Gastroesophageal sphincter (tissue), 4 donors: Measurements from ENCODE around the gene CACNA1D. TPM values are rescaled to one million over a fixed set of nuclear protein-coding genes. Genes with fewer than 3 reads are reported as not detected.
"Not testable (repeated sequence)": the region's sequence is repeated elsewhere in the genome, so short reads cannot be mapped to it uniquely, and the experiment has no call there.

ENCODE experiments used
- ATAC-seq: fragments of 150-250 bp; one replicate; pipeline ENCODE4 v1.9.1; 2016; ENCODE audit warnings: mild to moderate bottlenecking, moderate library complexity
- H3K27ac ChIP-seq, 4 donors: fragments of 200-600 bp; sonication (generic) in 3 of 4; 1 replicate in 3 of 4; 2 replicates in 1 of 4; pipeline ENCODE4 v1.5.1; 2016 to 2019
- H3K27me3 ChIP-seq: fragments of 200-600 bp; sonication (generic); one replicate; pipeline ENCODE4 v1.5.1; 2019
- H3K36me3 ChIP-seq, 2 donors: fragments of 200-600 bp; sonication (generic); one replicate each; pipeline ENCODE4 v1.5.1; 2019; ENCODE audit warnings: control low read depth in 1 of 2
- H3K4me1 ChIP-seq, 3 donors: fragments of 200-600 bp; sonication (generic); 1 replicate in 2 of 3; 2 replicates in 1 of 3; pipeline ENCODE4 v1.5.1; 2016 to 2019; ENCODE audit warnings: control low read depth in 2 of 3
- H3K4me3 ChIP-seq, 2 donors: fragments of 200-600 bp; sonication (generic); one replicate each; pipeline ENCODE4 v1.5.1; 2019; ENCODE audit warnings: mild to moderate bottlenecking in 1 of 2, moderate library complexity in 1 of 2
- H3K9me3 ChIP-seq, 3 donors: fragments of 200-600 bp; sonication (generic); one replicate each; pipeline ENCODE4 v1.5.1; 2017 to 2019; ENCODE audit warnings: control low read depth in 2 of 3
- EP300 ChIP-seq: sonication (generic); formaldehyde crosslinking; IDR thresholded peaks from one replicate; pipeline ENCODE4 v1.6.1; 2017; ENCODE audit warnings: antibody characterized with exemption, mild to moderate bottlenecking
- POLR2A ChIP-seq, 2 donors: fragments of 450-650 bp; IDR thresholded peaks; one replicate each; pipeline ENCODE4 v1.6.1; 2017; ENCODE audit warnings: antibody characterized with exemption in 2 of 2, mild to moderate bottlenecking in 2 of 2, moderate library complexity in 1 of 2
- POLR2AphosphoS5 ChIP-seq: sonication (generic); formaldehyde crosslinking; IDR thresholded peaks from one replicate; pipeline ENCODE4 v1.6.1; 2017; ENCODE audit warnings: antibody characterized with exemption
- WGBS, 2 donors: methylation state at CpG; one replicate each; pipeline ENCODE4 v1.1.5; 2018; ENCODE audit warnings: low coverage in 1 of 2; 5-methylcytosine and 5-hydroxymethylcytosine counted together
- total RNA-seq, 4 donors: library from RNA; depleted of rRNA; stranded (reverse); fragments of >200 nt; gene quantifications; one replicate each; pipeline ENCODE4 v1.1.0, GENCODE V29; 2016
- TF ChIP-seq, protein P1 (sequence below), 4 experiments: fragments of 200-600 bp in 2 of 4; fragments of 450-650 bp in 2 of 4; sonication (generic) in 1 of 4; IDR thresholded peaks; one replicate each; pipeline ENCODE4 v1.5.1; 2017 to 2019; ENCODE audit warnings: antibody characterized with exemption in 4 of 4, mild to moderate bottlenecking in 2 of 4, moderate library complexity in 2 of 4

The CACNA1D gene
- total RNA-seq, 4 donors from 2014 or later, result 0.52 to 5.7 (median 3.6) TPM

DNA sequence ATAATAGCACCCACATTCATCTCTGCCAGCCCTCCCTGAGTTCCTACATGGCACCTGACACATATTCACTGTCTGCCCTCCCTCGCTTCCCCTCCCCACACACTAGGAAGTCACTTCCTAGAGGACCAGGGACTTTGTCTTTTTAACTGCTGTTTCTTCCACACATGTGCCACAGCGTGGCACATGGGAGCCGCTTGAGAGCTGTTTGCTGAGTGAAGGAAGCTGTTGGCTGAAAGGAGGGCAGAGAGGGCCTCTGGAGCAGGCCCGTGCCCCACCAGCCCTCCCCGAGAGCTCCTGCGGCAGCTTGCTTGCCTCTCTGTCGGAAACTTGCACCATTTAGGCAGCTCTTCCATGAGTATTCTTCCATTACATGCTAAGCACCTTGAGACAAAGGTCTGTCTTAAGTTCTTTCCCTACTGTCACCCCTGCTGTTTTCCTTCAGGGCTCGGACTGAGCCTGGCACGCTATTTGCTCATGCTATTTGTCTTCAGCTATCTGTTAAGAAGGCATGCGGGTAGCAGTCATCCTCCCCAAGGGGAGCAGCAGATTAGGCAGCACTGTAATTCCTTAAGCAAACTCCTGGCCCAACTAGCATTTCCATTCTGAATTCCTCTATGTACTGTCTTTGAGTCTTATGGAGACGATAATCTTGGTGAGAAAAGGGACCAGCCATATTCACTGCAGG, 72.2 kb downstream of the CACNA1D start:
- H3K9me3 ChIP-seq, result no peaks in the 10 kb centered on the region
- H3K27ac ChIP-seq, result no peak overlapping the region
- no peaks in the 10 kb centered on the region for H3K4me1 ChIP-seq
- H3K27me3 ChIP-seq, result no peaks in the 10 kb centered on the region
- no peak overlapping the region for H3K4me3 ChIP-seq
- TF ChIP-seq POLR2AphosphoS5 (no peak), POLR2A (IDR thresholded peaks at IDR 0.05) (no peak), EP300 (no peak)
- TF ChIP-seq, protein P1, sequence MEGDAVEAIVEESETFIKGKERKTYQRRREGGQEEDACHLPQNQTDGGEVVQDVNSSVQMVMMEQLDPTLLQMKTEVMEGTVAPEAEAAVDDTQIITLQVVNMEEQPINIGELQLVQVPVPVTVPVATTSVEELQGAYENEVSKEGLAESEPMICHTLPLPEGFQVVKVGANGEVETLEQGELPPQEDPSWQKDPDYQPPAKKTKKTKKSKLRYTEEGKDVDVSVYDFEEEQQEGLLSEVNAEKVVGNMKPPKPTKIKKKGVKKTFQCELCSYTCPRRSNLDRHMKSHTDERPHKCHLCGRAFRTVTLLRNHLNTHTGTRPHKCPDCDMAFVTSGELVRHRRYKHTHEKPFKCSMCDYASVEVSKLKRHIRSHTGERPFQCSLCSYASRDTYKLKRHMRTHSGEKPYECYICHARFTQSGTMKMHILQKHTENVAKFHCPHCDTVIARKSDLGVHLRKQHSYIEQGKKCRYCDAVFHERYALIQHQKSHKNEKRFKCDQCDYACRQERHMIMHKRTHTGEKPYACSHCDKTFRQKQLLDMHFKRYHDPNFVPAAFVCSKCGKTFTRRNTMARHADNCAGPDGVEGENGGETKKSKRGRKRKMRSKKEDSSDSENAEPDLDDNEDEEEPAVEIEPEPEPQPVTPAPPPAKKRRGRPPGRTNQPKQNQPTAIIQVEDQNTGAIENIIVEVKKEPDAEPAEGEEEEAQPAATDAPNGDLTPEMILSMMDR (IDR thresholded peaks at IDR 0.05), result no peak
- H3K36me3 ChIP-seq, result no peaks in the 10 kb centered on the region
- WGBS, 2 donors, result 85 to 88% methylated on average over 4 to 7 of the region's 11 CpGs
- ATAC-seq, result no peak

DNA sequence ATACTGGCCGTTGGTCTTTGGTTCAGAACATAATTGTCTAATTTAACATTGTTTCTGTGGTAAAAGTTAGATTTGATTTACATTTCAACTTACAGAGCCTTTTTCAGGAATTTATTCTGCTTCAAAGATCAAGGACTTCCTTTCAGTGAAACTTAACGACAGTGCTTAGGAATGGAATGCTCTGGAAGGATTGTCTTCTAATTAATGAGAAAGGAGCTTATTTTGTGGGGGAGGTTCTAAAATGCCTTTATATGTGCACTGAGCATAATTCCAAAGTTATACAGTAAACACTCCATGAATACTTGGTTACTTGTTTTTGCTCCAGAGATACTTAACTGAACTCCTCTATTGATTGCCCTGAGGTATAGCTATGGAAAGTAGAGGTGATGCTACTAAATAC, 75.7 kb downstream of the CACNA1D start:
- no peaks in the 10 kb centered on the region for H3K9me3 ChIP-seq
- no peak for ATAC-seq

DNA sequence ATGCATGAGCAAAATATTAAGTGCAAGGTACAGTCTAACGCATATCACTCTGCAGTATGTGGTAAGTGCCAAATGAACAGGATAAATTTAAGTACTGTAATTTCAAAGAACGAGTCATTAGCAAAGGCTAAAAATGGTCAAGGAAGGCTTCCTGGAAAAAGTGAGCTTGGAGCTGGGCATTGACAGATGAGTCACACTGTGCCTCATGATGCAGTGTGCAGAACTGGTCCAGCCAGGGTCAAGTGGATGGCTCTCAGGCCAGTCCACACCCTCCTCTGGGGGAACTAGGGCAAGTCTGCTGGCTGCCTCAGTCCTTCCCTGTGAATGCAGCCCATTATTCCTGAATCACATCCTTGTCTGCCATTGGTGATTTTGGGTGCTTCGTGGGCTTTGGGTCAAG, 76.3 kb downstream of the CACNA1D start:
- no peak overlapping the region for H3K4me3 ChIP-seq
- no peaks in the 10 kb centered on the region for H3K4me1 ChIP-seq
- H3K36me3 ChIP-seq, result no peaks in the 10 kb centered on the region
- no peak overlapping the region for H3K27ac ChIP-seq
- H3K9me3 ChIP-seq, result no peaks in the 10 kb centered on the region
- TF ChIP-seq, protein P1 (IDR thresholded peaks at IDR 0.05), result no peak
- WGBS, 2 donors, result 38 to 45% methylated on average over 2 to 3 of the region's 3 CpGs
- H3K27me3 ChIP-seq, result no peaks in the 10 kb centered on the region
- no peak for ATAC-seq

More for the DNA sequence above, 75.7 kb downstream of the CACNA1D start:
- H3K27me3 ChIP-seq, result no peaks in the 10 kb centered on the region
- no peak overlapping the region for H3K4me3 ChIP-seq
- H3K4me1 ChIP-seq, result no peaks in the 10 kb centered on the region
- no peak for TF ChIP-seq POLR2A (IDR thresholded peaks at IDR 0.05)
- TF ChIP-seq, protein P1 (IDR thresholded peaks at IDR 0.05), result no peak
- no peak for TF ChIP-seq POLR2AphosphoS5
- TF ChIP-seq EP300, result no peak
- no peaks in the 10 kb centered on the region for H3K36me3 ChIP-seq
- WGBS, 2 donors, result 40 to 76% methylated on average over 2 of the region's 2 CpGs
- no peak overlapping the region for H3K27ac ChIP-seq

DNA sequence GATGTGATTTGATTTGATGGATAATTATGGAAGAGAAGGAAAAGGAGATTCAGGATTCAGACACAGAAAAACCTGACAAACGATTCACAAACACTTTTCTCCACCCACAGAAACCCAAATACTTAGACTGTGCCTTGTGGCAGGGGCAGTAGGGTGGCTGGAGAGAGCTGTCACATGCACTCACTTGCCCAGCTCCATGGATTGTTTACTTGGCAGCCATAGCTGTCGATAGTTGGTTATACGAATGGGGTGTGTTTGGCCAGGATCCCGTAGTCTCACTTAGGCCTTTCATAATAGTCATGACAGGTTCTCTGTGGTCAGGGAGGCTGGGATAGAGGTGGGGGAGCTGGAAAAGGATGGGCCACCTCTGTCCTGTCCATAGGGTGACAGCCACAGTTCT, 76.9 kb downstream of the CACNA1D start:
- no peak for TF ChIP-seq EP300
- TF ChIP-seq, protein P1 (IDR thresholded peaks at IDR 0.05), result no peak
- TF ChIP-seq POLR2AphosphoS5, result no peak
- TF ChIP-seq POLR2A (IDR thresholded peaks at IDR 0.05), result no peak
- ATAC-seq, result no peak
- no peak overlapping the region for H3K27ac ChIP-seq
- no peaks in the 10 kb centered on the region for H3K4me1 ChIP-seq
- H3K36me3 ChIP-seq, result no peaks in the 10 kb centered on the region
- 67 to 80% methylated on average over 2 to 3 of the region's 4 CpGs for WGBS, 2 donors
- no peaks in the 10 kb centered on the region for H3K9me3 ChIP-seq
- H3K4me3 ChIP-seq, result no peak overlapping the region
- H3K27me3 ChIP-seq, result no peaks in the 10 kb centered on the region

DNA sequence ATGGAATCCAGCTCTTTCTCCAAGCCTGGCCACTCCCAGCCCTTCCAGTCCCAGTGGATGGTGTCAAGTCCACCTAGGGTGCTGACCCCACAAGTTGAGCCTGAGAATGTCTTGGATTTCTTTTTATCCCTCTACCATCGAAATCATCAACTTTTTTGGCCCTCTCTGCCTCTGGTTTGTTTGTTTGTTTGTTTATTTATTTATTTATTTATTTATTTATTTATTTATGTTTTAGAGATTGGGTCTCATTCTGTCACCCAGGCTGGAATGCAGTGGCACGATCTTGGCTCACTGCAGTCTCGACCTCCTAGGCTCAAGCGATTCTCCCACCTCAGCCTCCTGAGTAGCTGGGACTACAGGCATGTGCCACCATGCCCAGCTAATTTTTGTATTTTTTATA, 77.8 kb downstream of the CACNA1D start:
- not testable (repeated sequence) for ATAC-seq, H3K27me3 ChIP-seq, H3K4me3 ChIP-seq, H3K27ac ChIP-seq, H3K36me3 ChIP-seq, H3K9me3 ChIP-seq, H3K4me1 ChIP-seq
- WGBS, 2 donors, result 83 to 100% methylated on average over 1 to 2 of the region's 4 CpGs
